Activated T-helper 1 cell treated with anti-CD3 and anti-CD28 coated beads, Interleukin-12 subunit alpha, Interleukin-12 subunit beta, Interleukin-2, Interleukin-4 antibody, amounts not matched to agents 30 ng/mL and 10 ng/mL and 1 ng/mL, durations not matched to agents 14 hours and 24 hours and 36 hours (primary cell): ENCODE measurements around the gene IFNK. TPM values are rescaled to one million over a fixed set of nuclear protein-coding genes. Genes with fewer than 3 reads are reported as not detected.
"Not testable (repeated sequence)": the region's sequence is repeated elsewhere in the genome, so short reads cannot be mapped to it uniquely, and the experiment has no call there.

ENCODE experiments used
- DNase-seq: peaks from one replicate; pipeline ENCODE4 v3.0.0; 2021; ENCODE audit warnings: low spot score
- H3K27ac Mint-ChIP-seq: one replicate; pipeline ENCODE4 v1.8.0; 2021; ENCODE audit warnings: mild to moderate bottlenecking, mixed read lengths
- H3K27me3 Mint-ChIP-seq: one replicate; pipeline ENCODE4 v1.8.0; 2022; ENCODE audit warnings: mild to moderate bottlenecking, moderate library complexity, mixed read lengths; ENCODE audit not compliant: insufficient read depth
- H3K36me3 Mint-ChIP-seq: one replicate; pipeline ENCODE4 v1.8.0; 2021; ENCODE audit warnings: low read depth, mixed read lengths
- H3K4me1 Mint-ChIP-seq: one replicate; pipeline ENCODE4 v1.8.0; 2021; ENCODE audit warnings: low read depth, mixed read lengths
- H3K4me3 Mint-ChIP-seq: one replicate; pipeline ENCODE4 v1.8.0; 2021; ENCODE audit warnings: mild to moderate bottlenecking, moderate library complexity, mixed read lengths
- H3K9me3 Mint-ChIP-seq: one replicate; pipeline ENCODE4 v1.8.0; 2021; ENCODE audit warnings: mixed read lengths
- intact Hi-C: fragments of 100-400 bp; cut with micrococcal nuclease; formaldehyde crosslinking; loops from one replicate; pipeline ENCODE4 v1.15.1; 2024
- total RNA-seq: library from RNA; stranded (reverse); gene quantifications from 2 replicates; pipeline ENCODE4 v1.2.3, GENCODE V29; 2022

Gene IFNK
- total RNA-seq, 1 donor from 2014 or later = not detected

- Mint-ChIP-seq H3K9me3 (peaks cover 3% of the 10 kb centered on the region), H3K27me3 (no peaks in the 10 kb centered on the region), H3K27ac (no peak overlapping the region), H3K4me3 (no peak overlapping the region), H3K36me3 (no peaks in the 10 kb centered on the region), H3K4me1 (peaks cover 15% of the 10 kb centered on the region)
- DNase-seq = no peak
- intact Hi-C loops = no loop called here
These were observed 28.5 kb upstream of the IFNK start for GRCh38 chr9:27495480-27496134.

GRCh38 chr9:27496135-27496504 lies 28.0 kb upstream of the IFNK start:
- no peak for DNase-seq
- intact Hi-C loops = no loop called here
- H3K27ac Mint-ChIP-seq = no peak overlapping the region
- H3K9me3 Mint-ChIP-seq = peaks cover 3% of the 10 kb centered on the region
- H3K4me3 Mint-ChIP-seq = no peak overlapping the region
- peaks cover 15% of the 10 kb centered on the region for H3K4me1 Mint-ChIP-seq
- no peaks in the 10 kb centered on the region for H3K27me3 Mint-ChIP-seq
- no peaks in the 10 kb centered on the region for H3K36me3 Mint-ChIP-seq

GRCh38 chr9:27497883-27498417 lies 26.1 kb upstream of the IFNK start:
- H3K4me3 Mint-ChIP-seq = no peak overlapping the region

GRCh38 chr9:27499451-27499850 lies 24.6 kb upstream of the IFNK start:
- Mint-ChIP-seq H3K36me3 (no peaks in the 10 kb centered on the region), H3K27ac (no peak overlapping the region), H3K4me3 (no peak overlapping the region), H3K9me3 (no peaks in the 10 kb centered on the region), H3K4me1 (peaks cover 22% of the 10 kb centered on the region), H3K27me3 (peaks cover 2% of the 10 kb centered on the region)
- DNase-seq = no peak
- intact Hi-C loops = loop anchor here (1.0 kb wide), 3 partner anchors 29 to 133 kb away; partner anchors contain the start of gene C9orf72

More at GRCh38 chr9:27497883-27498417, 26.1 kb upstream of the IFNK start:
- peaks cover 3% of the 10 kb centered on the region for H3K9me3 Mint-ChIP-seq
- peaks cover 2% of the 10 kb centered on the region for H3K27me3 Mint-ChIP-seq
- H3K27ac Mint-ChIP-seq = no peak overlapping the region
- no peak for DNase-seq
- intact Hi-C loops = no loop called here
- H3K4me1 Mint-ChIP-seq = peaks cover 15% of the 10 kb centered on the region
- H3K36me3 Mint-ChIP-seq = no peaks in the 10 kb centered on the region

- H3K4me3 Mint-ChIP-seq, H3K36me3 Mint-ChIP-seq, intact Hi-C loops, H3K9me3 Mint-ChIP-seq, DNase-seq, H3K27ac Mint-ChIP-seq, H3K27me3 Mint-ChIP-seq: not testable (repeated sequence)
- H3K4me1 Mint-ChIP-seq = peaks cover 22% of the 10 kb centered on the region
These were observed 23.2 kb upstream of the IFNK start for GRCh38 chr9:27500902-27501301.

- H3K27me3 Mint-ChIP-seq = peaks cover 2% of the 10 kb centered on the region
- peaks cover 2% of the 10 kb centered on the region for H3K36me3 Mint-ChIP-seq
- H3K4me1 Mint-ChIP-seq = peaks cover 22% of the 10 kb centered on the region
- no peaks in the 10 kb centered on the region for H3K9me3 Mint-ChIP-seq
- H3K4me3 Mint-ChIP-seq = no peak overlapping the region
- DNase-seq = no peak
- no peak overlapping the region for H3K27ac Mint-ChIP-seq
- intact Hi-C loops = no loop called here
These were observed 20.5 kb upstream of the IFNK start for GRCh38 chr9:27503623-27504022.

GRCh38 chr9:27504259-27504658 lies 19.8 kb upstream of the IFNK start:
- Mint-ChIP-seq H3K4me1 (peaks cover 19% of the 10 kb centered on the region), H3K27ac (no peak overlapping the region), H3K9me3 (no peaks in the 10 kb centered on the region), H3K4me3 (no peak overlapping the region), H3K36me3 (peaks cover 3% of the 10 kb centered on the region), H3K27me3 (peaks cover 5% of the 10 kb centered on the region)
- intact Hi-C loops = no loop called here
- no peak for DNase-seq

GRCh38 chr9:27505744-27506161 lies 18.3 kb upstream of the IFNK start:
- intact Hi-C loops = no loop called here
- Mint-ChIP-seq H3K4me1 (peaks cover 6% of the 10 kb centered on the region), H3K36me3 (peaks cover 3% of the 10 kb centered on the region), H3K4me3 (no peak overlapping the region), H3K27ac (no peak overlapping the region), H3K27me3 (peaks cover 5% of the 10 kb centered on the region), H3K9me3 (no peaks in the 10 kb centered on the region)
- no peak for DNase-seq

- intact Hi-C loops = no loop called here
- H3K36me3 Mint-ChIP-seq = peaks cover 3% of the 10 kb centered on the region
- H3K27me3 Mint-ChIP-seq = peaks cover 5% of the 10 kb centered on the region
- H3K9me3 Mint-ChIP-seq = no peaks in the 10 kb centered on the region
- no peak overlapping the region for H3K4me3 Mint-ChIP-seq
- H3K4me1 Mint-ChIP-seq = peaks cover 6% of the 10 kb centered on the region
- no peak overlapping the region for H3K27ac Mint-ChIP-seq
- DNase-seq = no peak
These were observed 17.1 kb upstream of the IFNK start for GRCh38 chr9:27506981-27507380.

- Mint-ChIP-seq H3K27ac (no peak overlapping the region), H3K4me1 (no peaks in the 10 kb centered on the region), H3K9me3 (peaks cover 5% of the 10 kb centered on the region), H3K36me3 (peaks cover 2% of the 10 kb centered on the region), H3K27me3 (peaks cover 3% of the 10 kb centered on the region), H3K4me3 (no peak overlapping the region)
- intact Hi-C loops = no loop called here
- DNase-seq = no peak
These were observed 13.3 kb upstream of the IFNK start for GRCh38 chr9:27510780-27511179.

GRCh38 chr9:27511771-27512170 lies 12.3 kb upstream of the IFNK start:
- Mint-ChIP-seq H3K4me1 (no peaks in the 10 kb centered on the region), H3K27ac (no peak overlapping the region), H3K9me3 (peaks cover 5% of the 10 kb centered on the region), H3K27me3 (peaks cover 3% of the 10 kb centered on the region), H3K4me3 (no peak overlapping the region), H3K36me3 (peaks cover 2% of the 10 kb centered on the region)
- intact Hi-C loops = no loop called here
- no peak for DNase-seq

GRCh38 chr9:27514551-27514950 lies 9.5 kb upstream of the IFNK start:
- Mint-ChIP-seq H3K27me3 (no peaks in the 10 kb centered on the region), H3K9me3 (peaks cover 5% of the 10 kb centered on the region), H3K4me1 (no peaks in the 10 kb centered on the region), H3K27ac (no peak overlapping the region), H3K36me3 (no peaks in the 10 kb centered on the region), H3K4me3 (no peak overlapping the region)
- intact Hi-C loops = no loop called here
- DNase-seq = no peak

GRCh38 chr9:27518006-27518405 lies 6.1 kb upstream of the IFNK start:
- peaks cover 4% of the 10 kb centered on the region for H3K9me3 Mint-ChIP-seq
- H3K27me3 Mint-ChIP-seq = peaks cover 2% of the 10 kb centered on the region
- no peaks in the 10 kb centered on the region for H3K36me3 Mint-ChIP-seq
- no peak for DNase-seq
- no peaks in the 10 kb centered on the region for H3K4me1 Mint-ChIP-seq
- intact Hi-C loops = no loop called here
- no peak overlapping the region for H3K4me3 Mint-ChIP-seq
- H3K27ac Mint-ChIP-seq = no peak overlapping the region

- H3K27me3 Mint-ChIP-seq = peaks cover 2% of the 10 kb centered on the region
These were observed 5.3 kb upstream of the IFNK start for GRCh38 chr9:27518809-27519208.

More at GRCh38 chr9:27518809-27519208, 5.3 kb upstream of the IFNK start:
- no peaks in the 10 kb centered on the region for H3K36me3 Mint-ChIP-seq
- no peaks in the 10 kb centered on the region for H3K9me3 Mint-ChIP-seq
- no peaks in the 10 kb centered on the region for H3K4me1 Mint-ChIP-seq
- H3K27ac Mint-ChIP-seq = no peak overlapping the region
- no peak overlapping the region for H3K4me3 Mint-ChIP-seq
- no peak for DNase-seq
- intact Hi-C loops = no loop called here
